G401 (cell line): ENCODE measurements around the gene AGBL4. TPM values are rescaled to one million over a fixed set of nuclear protein-coding genes. Genes with fewer than 3 reads are reported as not detected.
"Not testable (repeated sequence)": the region's sequence is repeated elsewhere in the genome, so short reads cannot be mapped to it uniquely, and the experiment has no call there.

Source experiments
- DNase-seq: peaks from one replicate; pipeline ENCODE4 v3.0.0-alpha.2; 2015; ENCODE audit warnings: low spot score
- in situ Hi-C: cut with HindIII; loops from 2 replicates; pipeline ENCODE4 v1.10.0; 2016; ENCODE audit warnings: low sequenced_read_pairs, mixed read lengths
- total RNA-seq: library from RNA; depleted of rRNA; stranded (reverse); fragments of >200 nt; shearing (Covaris generic); gene quantifications from 2 replicates; pipeline ENCODE4 v1.2.3, GENCODE V29; 2014; rRNA removed

Gene AGBL4
- total RNA-seq, 1 experiment from 2014 or later: not detected

GRCh38 chr1:48526008-48526710 lies 1497.6 kb downstream of the AGBL4 start:
- in situ Hi-C loops: no loop called here
- no peak for DNase-seq

- no peak for DNase-seq
- in situ Hi-C loops: no loop called here
These were observed 1498.8 kb downstream of the AGBL4 start for GRCh38 chr1:48524892-48525467.

- in situ Hi-C loops: no loop called here
- DNase-seq: no peak
These were observed 1500.2 kb downstream of the AGBL4 start for GRCh38 chr1:48523558-48523957.

- DNase-seq, in situ Hi-C loops: not testable (repeated sequence)
These were observed 1503.9 kb downstream of the AGBL4 start for GRCh38 chr1:48519896-48520295.

GRCh38 chr1:48506870-48507269 lies 1516.9 kb downstream of the AGBL4 start:
- in situ Hi-C loops: no loop called here
- no peak for DNase-seq

- no peak for DNase-seq
- in situ Hi-C loops: no loop called here
These were observed 1523.0 kb downstream of the AGBL4 start for GRCh38 chr1:48500541-48501450.

GRCh38 chr1:48499211-48499735 lies 1524.5 kb downstream of the AGBL4 start:
- DNase-seq: no peak
- in situ Hi-C loops: no loop called here

GRCh38 chr1:48498096-48498791 lies 1525.5 kb downstream of the AGBL4 start:
- in situ Hi-C loops: no loop called here
- DNase-seq: peak; percentile 61

- DNase-seq: no peak
- in situ Hi-C loops: no loop called here
These were observed 1527.8 kb downstream of the AGBL4 start for GRCh38 chr1:48495911-48496310.

GRCh38 chr1:48495166-48495565 lies 1528.6 kb downstream of the AGBL4 start:
- in situ Hi-C loops: no loop called here
- DNase-seq: no peak

GRCh38 chr1:48493970-48494769 lies 1529.6 kb downstream of the AGBL4 start:
- in situ Hi-C loops: no loop called here
- peak; percentile 6 for DNase-seq

GRCh38 chr1:48493041-48493440 lies 1530.7 kb downstream of the AGBL4 start:
- in situ Hi-C loops: no loop called here

GRCh38 chr1:48492392-48492791 lies 1531.4 kb downstream of the AGBL4 start:
- DNase-seq: no peak
- in situ Hi-C loops: no loop called here

More at GRCh38 chr1:48493041-48493440, 1530.7 kb downstream of the AGBL4 start:
- no peak for DNase-seq

GRCh38 chr1:48488721-48489120 lies 1535.0 kb downstream of the AGBL4 start:
- DNase-seq: no peak
- in situ Hi-C loops: no loop called here

Other genes starting within 250 kb of the AGBL4 start
- gene ELAVL4, start 85.0 kb upstream of the AGBL4 start, total RNA-seq: not detected in 2 replicates